Erythroblast (primary cell): Measurements from ENCODE around the gene SCAI.

ENCODE experiments used
- GATA1 ChIP-seq: IDR thresholded peaks from 2 replicates; pipeline ENCODE4 v1.6.1; 2011; ENCODE audit warnings: low read depth, mild to moderate bottlenecking, control low read depth, low read length, moderate library complexity
- POLR2A ChIP-seq: IDR thresholded peaks from 2 replicates; pipeline ENCODE4 v1.6.1; 2011; ENCODE audit warnings: mild to moderate bottlenecking, low read length

DNA sequence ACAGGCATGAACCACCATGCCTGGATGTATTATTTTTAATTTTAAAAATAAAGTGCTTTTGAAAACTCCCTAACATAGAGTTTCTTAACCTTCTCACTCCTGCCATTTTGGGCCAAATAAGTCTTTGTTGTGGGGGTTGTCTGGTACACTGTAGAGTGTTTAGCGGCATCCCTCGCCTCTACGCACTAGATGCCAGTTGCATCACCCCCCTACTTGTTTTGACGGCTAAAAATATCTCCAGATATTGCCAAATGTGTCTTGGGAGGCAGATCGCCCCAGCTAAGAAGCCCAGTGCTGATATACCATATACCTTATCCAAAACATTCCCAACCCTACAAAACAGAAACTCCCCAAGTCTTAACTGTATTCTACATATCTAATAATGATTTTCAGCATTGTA lies 54.6 kb downstream of the SCAI start:
- TF ChIP-seq POLR2A (no peak), GATA1 (no peak)
